ENCODE data around the gene NT5DC1.

Gene NT5DC1

DNA sequence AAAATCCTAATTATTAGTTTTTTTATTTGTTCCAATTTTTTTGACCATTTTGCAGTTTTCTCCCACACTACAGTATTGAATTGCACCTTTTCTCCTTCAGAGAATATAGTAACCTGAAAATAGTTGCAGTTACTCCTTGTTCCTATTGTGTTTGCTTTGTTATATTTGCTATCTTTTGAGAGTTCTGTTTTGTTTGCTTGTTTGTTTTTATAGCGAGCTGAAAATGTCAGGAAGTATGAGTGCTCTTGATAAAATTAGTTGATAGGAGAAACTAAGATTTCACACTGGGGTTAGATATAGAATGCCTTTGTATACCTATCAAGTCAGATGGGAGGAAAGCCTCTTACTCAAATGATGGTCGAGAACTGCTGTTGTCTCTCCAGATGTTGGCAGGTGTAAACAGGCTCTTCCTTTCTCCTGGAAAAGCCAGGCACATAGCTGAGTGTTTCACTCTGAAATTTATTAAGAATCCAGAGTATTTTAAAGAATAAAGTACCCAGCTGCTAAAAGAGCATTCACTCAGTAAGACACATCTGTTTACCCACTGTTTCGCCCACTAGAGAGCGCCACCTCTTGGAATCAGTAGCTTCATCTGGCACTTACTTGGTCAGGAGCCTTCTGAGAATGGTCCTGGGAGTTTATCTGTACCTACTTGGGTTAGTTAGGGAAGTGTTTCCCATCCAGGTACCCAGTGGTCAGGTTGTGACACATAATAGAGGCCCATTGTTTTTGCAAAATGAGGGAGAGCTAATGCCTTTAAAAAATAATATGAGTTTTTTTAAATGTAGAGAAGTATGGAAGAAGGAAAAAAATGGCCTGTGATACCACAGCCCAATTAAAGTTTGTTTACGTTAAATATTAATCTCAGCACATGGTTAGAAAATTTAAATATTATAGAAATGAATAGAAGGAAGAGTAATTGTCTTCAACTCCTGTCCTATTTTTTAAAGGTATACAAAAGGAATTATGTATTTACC is 11.2 kb downstream of the NT5DC1 start:
- TF ChIP-seq, protein P1, sequence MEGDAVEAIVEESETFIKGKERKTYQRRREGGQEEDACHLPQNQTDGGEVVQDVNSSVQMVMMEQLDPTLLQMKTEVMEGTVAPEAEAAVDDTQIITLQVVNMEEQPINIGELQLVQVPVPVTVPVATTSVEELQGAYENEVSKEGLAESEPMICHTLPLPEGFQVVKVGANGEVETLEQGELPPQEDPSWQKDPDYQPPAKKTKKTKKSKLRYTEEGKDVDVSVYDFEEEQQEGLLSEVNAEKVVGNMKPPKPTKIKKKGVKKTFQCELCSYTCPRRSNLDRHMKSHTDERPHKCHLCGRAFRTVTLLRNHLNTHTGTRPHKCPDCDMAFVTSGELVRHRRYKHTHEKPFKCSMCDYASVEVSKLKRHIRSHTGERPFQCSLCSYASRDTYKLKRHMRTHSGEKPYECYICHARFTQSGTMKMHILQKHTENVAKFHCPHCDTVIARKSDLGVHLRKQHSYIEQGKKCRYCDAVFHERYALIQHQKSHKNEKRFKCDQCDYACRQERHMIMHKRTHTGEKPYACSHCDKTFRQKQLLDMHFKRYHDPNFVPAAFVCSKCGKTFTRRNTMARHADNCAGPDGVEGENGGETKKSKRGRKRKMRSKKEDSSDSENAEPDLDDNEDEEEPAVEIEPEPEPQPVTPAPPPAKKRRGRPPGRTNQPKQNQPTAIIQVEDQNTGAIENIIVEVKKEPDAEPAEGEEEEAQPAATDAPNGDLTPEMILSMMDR (IDR thresholded peaks at IDR 0.05; ENCODE audit: low read depth, low read length, missing control alignments), result peak; percentile 77

DNA sequence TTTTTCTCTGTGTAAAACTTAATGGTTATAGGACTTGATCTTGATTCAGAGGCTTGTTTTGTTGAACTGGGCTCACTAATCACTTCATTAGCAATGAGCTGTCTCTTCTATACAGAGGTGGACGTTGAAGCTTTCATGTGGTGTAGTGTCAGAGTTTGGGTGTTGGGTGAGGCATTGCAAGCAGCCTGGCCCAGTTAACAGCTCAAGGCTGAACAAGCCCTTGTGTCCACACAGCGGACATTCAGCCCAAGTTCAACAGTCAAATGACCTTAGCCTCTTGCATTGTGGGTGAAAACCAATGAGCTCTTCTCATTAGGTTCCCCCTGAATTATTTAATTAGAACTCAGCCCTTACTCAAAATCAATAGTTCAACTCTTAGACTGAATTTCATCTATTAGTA is 12.7 kb downstream of the NT5DC1 start:
- H3K4me3 ChIP-seq (replicated peaks; ENCODE audit: low read depth, low read length), result no peak overlapping the region
- DNase-seq (ENCODE audit: extremely low read depth, low read depth), result no peak
- TF ChIP-seq, protein P1 (IDR thresholded peaks at IDR 0.05; ENCODE audit: low read depth, low read length, missing control alignments), result no peak

More for the DNA sequence above, 11.2 kb downstream of the NT5DC1 start:
- H3K4me3 ChIP-seq (replicated peaks; ENCODE audit: low read depth, low read length), result no peak overlapping the region
- no peak for DNase-seq (ENCODE audit: extremely low read depth, low read depth)

DNA sequence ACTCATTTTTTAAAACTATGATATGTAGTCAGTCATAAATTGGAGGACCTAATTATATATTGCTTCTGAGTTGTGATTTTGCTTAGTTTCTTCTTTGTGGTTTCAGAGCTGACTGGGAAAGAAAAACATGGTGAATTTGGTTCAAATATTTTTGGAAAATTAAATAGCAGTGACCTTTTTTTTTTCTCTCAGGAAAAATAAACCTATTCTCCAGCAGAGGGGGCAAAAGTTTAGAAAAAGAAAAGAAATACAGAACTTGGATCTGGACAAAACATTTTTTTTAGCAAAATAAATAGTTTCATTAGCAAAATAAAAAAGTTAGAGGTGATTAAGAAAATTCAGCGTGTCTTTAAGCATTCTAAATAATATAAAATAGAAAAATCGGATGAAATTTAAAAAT is 15.1 kb downstream of the NT5DC1 start:
- no peak overlapping the region for H3K4me3 ChIP-seq (replicated peaks; ENCODE audit: low read depth, low read length)
- DNase-seq (ENCODE audit: extremely low read depth, low read depth), result no peak
- TF ChIP-seq, protein P1 (IDR thresholded peaks at IDR 0.05; ENCODE audit: low read depth, low read length, missing control alignments), result no peak

DNA sequence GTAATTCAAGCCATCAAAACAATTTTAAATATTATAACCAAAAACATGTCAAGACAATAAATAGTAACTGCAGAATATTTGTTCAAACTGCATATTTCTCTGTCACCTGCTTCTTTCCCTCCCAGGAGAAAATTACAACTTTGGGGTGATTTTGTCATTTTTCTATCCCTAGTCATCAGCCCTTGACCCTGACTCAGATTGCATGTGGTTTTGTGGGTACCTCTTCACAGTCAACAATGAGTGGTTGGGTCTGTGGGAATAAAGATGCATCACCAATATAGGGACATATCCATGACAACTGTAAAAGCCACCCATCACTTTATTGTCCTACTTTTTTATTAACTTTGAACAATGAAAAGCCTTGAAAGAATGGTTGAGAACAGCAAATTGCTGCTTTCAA is 18.0 kb downstream of the NT5DC1 start:
- TF ChIP-seq, protein P1 (IDR thresholded peaks at IDR 0.05; ENCODE audit: low read depth, low read length, missing control alignments), result no peak
- no peak for DNase-seq (ENCODE audit: extremely low read depth, low read depth)
- no peak overlapping the region for H3K4me3 ChIP-seq (replicated peaks; ENCODE audit: low read depth, low read length)

DNA sequence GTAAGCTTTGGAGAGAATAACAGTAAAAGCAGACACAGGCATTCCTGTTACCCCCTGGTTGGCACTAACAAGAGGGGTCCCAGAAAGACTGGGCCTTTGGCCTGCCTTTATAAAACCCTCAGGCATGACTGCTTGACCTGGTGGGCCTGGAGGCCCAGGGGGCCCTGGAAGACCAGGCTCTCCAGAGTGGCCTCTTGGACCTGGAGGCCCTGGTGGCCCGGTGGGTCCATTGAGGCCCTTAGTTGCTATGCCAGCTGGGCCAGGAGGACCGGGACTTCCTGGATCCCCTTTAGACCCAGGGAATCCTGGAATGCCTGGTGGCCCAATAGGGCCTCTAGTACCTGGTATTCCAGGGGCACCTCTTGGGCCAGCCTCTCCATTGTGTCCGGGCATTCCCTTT is 19.8 kb downstream of the NT5DC1 start:
- no peak overlapping the region for H3K4me3 ChIP-seq (replicated peaks; ENCODE audit: low read depth, low read length)
- TF ChIP-seq, protein P1 (IDR thresholded peaks at IDR 0.05; ENCODE audit: low read depth, low read length, missing control alignments), result no peak
- DNase-seq (ENCODE audit: extremely low read depth, low read depth), result no peak

DNA sequence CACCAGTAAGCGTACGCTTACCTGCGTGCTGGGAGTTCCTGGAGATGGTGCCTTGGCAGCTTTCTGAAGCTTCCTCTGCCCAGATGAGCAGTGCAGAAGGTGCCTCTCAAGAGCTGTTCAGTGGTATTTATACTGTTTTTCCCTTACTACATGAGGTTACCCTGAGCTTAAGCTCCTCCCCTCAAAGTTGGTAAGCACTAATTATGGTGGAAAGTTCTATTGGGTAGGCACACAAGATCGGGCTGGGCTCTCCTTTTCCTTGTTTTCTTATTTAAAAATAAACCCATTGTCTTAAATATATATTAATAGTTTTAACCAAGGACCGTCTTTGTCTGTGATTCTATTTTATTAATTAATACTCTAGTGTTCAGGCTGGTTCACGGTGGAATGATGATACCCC is 25.4 kb downstream of the NT5DC1 start, which contains the start of gene COL10A1:
Gene COL10A1 (minus strand): TSS at position 101 of the 400 bp plus-strand sequence. CDS start 640 bp downstream, outside the sequence.
- H3K4me3 ChIP-seq (replicated peaks; ENCODE audit: low read depth, low read length), result no peak within 1 kb of the TSS
- no peak for DNase-seq (ENCODE audit: extremely low read depth, low read depth)
- TF ChIP-seq, protein P1 (IDR thresholded peaks at IDR 0.05; ENCODE audit: low read depth, low read length, missing control alignments), result no peak
